NCI-H146 treated with DMSO at 0.1 percent for 48 hours (cell line): ENCODE results near the gene CAV2.

ENCODE experiments used
- DNase-seq: peaks from one replicate; lab custom pipeline; 2025; ENCODE audit not compliant: unreplicated experiment; lab: John Stamatoyannopoulos, UW

The CAV2 gene

DNA sequence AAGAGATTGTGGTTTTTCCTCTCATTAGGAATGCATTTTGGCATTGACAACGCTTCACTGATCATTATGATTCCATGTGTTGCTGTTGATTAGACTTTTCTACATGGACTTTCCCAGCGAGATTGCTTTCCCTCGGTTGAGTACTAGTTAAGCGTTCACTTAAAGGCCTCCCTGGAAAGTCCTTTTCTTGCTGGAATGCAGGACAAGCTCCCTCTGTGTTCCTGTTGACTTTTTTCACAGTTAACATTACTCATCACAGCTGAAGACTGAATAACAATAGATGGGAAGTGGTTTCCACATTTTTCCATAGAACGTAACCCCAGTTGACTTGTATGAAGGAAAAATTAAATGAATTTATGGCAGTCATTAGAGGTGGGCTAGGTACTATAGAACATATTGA, 22.7 kb downstream of the CAV2 start:
- DNase-seq, result no peak

DNA sequence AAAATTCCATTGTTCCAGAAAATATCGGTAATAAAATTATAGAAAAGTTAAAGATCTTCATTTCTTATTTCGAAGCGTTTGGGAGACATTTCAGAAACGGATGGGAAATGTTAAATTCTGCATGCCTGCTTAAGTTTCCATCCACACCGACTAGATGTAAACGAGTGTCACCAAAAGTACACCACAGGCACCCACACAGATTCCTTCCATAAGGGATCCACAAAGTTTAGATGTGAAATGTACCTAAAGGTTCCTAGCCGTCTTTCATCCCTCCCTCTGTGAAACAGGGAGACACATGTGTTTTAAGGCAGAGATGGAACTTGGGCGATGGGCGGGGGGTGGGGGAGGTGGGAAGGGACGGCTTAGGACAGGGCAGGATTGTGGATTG, 24.7 kb downstream of the CAV2 start:
- no peak for DNase-seq

DNA sequence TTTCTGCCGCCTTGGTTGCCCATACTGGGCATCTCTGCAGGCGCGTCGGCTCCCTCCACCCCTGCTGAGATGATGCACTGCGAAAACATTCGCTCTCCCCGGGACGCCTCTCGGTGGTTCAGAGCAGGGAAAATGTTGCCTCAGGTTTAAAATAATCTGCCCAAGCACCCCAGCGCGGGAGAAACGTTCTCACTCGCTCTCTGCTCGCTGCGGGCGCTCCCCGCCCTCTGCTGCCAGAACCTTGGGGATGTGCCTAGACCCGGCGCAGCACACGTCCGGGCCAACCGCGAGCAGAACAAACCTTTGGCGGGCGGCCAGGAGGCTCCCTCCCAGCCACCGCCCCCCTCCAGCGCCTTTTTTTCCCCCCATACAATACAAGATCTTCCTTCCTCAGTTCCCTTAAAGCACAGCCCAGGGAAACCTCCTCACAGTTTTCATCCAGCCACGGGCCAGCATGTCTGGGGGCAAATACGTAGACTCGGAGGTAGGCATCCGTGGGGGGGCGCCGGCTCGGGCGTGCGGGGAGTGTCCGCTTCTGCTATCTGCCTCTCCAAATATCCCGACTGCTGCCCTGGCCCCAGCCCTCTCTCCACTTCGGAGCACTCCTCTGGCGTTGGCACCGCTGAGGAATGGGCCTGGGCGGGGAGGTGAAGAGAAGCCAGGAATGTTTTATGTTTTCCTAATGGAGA, 25.2 kb downstream of the CAV2 start, which contains the start of gene CAV1:
TSS of gene CAV1 (plus strand) at position 428 of the 689 bp plus-strand sequence. CDS start at position 455, 27 bp downstream.
- no peak for DNase-seq

- no peak for DNase-seq
Observed at GRCh38 chr7:116525298-116525912, 25.9 kb downstream of the CAV2 start.

GRCh38 chr7:116525913-116526861, 26.6 kb downstream of the CAV2 start:
- no peak for DNase-seq

GRCh38 chr7:116526897-116527296, 27.4 kb downstream of the CAV2 start:
- DNase-seq, result no peak

DNA sequence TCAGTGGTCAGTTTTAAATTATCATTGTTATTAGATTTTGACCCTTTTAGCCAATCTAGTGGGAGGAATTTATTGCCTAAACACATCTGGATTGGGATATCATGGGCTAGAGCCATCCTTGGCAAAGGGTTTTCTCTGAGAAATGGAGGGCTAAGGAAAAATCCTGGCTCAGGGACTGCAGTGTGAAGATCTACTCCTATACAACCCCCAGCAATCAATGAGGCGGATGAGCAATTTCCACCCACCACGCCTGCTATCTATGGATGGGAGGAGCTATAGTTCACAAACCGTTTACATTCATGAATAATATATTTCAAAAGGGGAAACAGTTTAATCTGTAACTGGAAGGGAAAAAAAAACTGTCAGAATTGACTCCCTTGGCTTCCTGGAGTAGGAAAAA, 28.0 kb downstream of the CAV2 start:
- no peak for DNase-seq

- DNase-seq, result no peak
Observed at GRCh38 chr7:116528008-116528789, 28.7 kb downstream of the CAV2 start.

- DNase-seq, result no peak
Observed at GRCh38 chr7:116529250-116529649, 29.7 kb downstream of the CAV2 start.

- DNase-seq, result no peak
Observed at GRCh38 chr7:116530107-116530820, 30.7 kb downstream of the CAV2 start.

DNA sequence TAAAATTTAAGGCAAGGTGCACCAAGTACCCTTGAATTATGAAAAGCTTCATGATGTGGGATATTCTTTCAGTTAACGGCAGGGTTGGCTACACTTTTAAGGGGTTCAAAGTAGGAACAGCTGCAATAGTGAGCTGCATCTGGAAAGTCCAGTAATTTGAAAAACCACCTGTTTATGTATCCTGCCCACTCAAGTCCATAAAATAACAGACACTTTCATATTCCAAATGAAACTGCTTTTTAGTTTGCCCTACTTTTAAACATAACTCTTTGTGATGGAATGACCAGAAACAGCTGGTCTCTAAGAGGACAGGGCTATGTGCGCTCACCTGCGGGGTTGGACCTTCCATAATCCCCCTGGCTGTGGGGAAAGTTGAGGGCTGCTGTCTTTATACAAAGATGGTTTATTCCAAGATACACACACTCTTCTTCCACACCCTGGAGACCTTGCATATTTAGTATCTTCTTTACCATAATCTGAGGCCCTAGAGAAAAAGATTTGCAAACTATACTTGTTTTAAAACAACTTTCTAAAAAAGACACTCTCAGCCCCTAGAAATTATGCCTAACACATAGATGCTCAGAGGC, 32.7 kb downstream of the CAV2 start:
- no peak for DNase-seq

DNA sequence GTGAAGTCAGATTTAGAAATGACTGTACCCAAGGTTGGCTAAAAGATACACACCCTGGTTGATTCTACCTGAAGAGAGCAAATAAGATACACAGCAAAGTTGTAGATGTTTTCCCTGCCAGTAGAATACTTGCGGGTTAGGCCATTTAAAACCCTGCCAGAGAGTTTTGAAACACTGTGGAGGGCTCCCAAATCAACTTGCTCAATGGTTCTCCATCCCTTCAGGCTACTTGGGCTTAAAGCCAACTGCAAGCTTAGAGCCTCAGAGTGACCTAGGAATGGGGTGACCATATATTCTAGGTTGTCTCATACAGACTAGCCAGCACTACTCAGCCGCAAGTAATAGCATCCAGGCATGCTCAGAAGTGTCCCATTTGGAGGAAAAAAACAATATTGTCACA, 35.3 kb downstream of the CAV2 start:
- DNase-seq, result no peak

- no peak for DNase-seq
Observed at GRCh38 chr7:116535416-116535815, 35.9 kb downstream of the CAV2 start.

GRCh38 chr7:116538138-116538537, 38.6 kb downstream of the CAV2 start:
- DNase-seq, result no peak

DNA sequence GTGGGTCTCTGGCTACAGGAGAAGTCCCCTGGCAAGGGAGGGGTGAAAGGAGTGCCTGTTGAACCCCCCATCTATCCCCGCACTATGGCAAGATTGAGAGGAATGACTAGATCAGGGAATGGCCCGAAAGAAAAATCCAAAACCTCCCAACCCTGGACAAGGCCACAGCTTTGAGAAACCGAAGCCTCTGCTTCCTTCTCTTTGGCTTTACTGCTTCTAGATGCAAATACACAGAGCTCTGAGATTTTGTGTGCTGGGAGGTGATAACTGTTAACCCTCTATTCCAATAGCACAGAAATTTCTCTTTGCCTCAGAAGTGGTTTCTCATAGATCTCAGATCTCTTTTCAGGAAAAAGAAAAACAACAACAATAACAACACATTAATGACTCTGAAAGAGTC, 40.3 kb downstream of the CAV2 start:
- no peak for DNase-seq

DNA sequence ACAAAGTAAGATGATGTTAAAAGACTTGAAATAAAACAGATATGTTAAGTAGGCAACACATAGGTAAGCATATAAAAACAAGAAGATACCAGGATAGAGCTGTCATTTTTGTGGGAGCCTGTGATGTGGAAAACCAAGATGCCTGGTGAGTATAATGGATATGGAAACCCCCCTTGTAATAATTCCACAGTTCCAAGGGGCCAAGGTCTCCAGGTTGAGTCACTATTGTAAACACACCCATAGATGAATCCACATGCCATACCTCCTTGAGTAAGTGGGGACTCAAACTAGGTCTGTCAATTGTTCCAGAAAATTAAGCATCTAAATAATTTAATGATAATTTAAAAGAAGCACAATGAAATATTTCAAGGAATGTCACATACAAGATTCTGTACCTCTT, 41.2 kb downstream of the CAV2 start:
- no peak for DNase-seq

GRCh38 chr7:116541951-116542350, 42.4 kb downstream of the CAV2 start:
- no peak for DNase-seq

GRCh38 chr7:116542618-116543017, 43.1 kb downstream of the CAV2 start:
- DNase-seq, result no peak

DNA sequence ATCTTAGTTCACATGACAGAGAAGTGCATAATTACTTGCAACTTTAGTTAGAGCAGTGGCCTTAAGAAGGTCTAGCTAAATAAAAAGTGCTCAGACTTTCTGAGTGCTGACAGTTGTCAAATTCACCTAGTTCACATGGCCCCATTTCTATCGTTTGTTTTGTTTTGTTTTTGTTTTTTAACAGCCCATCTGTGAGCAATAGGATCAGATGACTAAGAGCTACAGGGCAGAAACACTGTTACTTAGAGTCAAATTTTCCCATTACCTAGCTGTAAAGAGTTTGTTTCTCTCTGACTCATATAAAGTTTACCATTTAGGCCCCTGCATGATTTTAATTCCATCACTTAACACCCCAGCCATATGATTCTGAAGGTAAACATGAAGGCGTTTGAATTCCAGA, 44.1 kb downstream of the CAV2 start:
- no peak for DNase-seq

DNA sequence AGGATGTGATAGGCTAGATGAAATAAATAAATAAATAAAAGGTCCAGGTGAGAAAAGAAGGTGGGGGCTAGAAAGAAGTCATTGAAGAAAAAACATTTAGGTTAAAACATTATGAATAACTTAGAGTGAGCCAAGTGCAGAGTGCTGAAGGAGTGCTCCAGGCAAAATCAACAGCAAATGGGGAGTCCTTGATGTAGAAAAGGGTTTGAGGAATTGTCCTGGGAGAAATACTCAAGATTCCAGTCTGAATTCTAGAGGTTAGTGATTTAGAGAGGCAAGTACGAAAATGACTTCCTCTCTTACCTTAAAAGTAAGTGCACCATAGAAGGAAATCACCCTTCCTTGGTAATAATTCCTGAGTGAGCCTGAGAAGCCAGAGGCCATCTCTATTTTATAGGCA, 44.9 kb downstream of the CAV2 start:
- no peak for DNase-seq
